BLaER1 (cell line): ENCODE data around the gene TSHZ3.

Experiments used
- H3K27ac ChIP-seq: shearing (Covaris generic); formaldehyde crosslinking; 2 replicates; pipeline ENCODE4 v1.8.1; 2022
- H3K27me3 ChIP-seq: shearing (Covaris generic); formaldehyde crosslinking; 2 replicates; pipeline ENCODE4 v1.8.1; 2022
- H3K36me3 ChIP-seq: shearing (Covaris generic); formaldehyde crosslinking; 2 replicates; pipeline ENCODE4 v1.8.1; 2022
- H3K4me1 ChIP-seq: shearing (Covaris generic); formaldehyde crosslinking; 2 replicates; pipeline ENCODE4 v1.8.1; 2022
- H3K4me2 ChIP-seq: shearing (Covaris generic); formaldehyde crosslinking; 2 replicates; pipeline ENCODE4 v1.8.1; 2022
- H3K4me3 ChIP-seq: shearing (Covaris generic); formaldehyde crosslinking; 2 replicates; pipeline ENCODE4 v1.8.1; 2022
- H3K9ac ChIP-seq: shearing (Covaris generic); formaldehyde crosslinking; 2 replicates; pipeline ENCODE4 v1.8.1; 2022
- H3K9me3 ChIP-seq: shearing (Covaris generic); formaldehyde crosslinking; 2 replicates; pipeline ENCODE4 v1.8.1; 2022
- H4K20me1 ChIP-seq: shearing (Covaris generic); formaldehyde crosslinking; 2 replicates; pipeline ENCODE4 v1.8.1; 2022
- Cebpa-rat ChIP-seq: shearing (Covaris generic); IDR thresholded peaks from 2 replicates; pipeline ENCODE4 v1.8.1; 2022

The TSHZ3 gene

GRCh38 chr19:31380854-31381253 is 31.6 kb upstream of the TSHZ3 start:
- H3K27me3 ChIP-seq = no peaks in the 10 kb centered on the region
- TF ChIP-seq Cebpa-rat = no peak

GRCh38 chr19:31378404-31378803 is 29.2 kb upstream of the TSHZ3 start:
- Histone ChIP-seq H3K27ac (no peak overlapping the region), H3K9ac (no peak overlapping the region), H3K4me1 (no peaks in the 10 kb centered on the region), H3K4me3 (no peak overlapping the region), H4K20me1 (no peaks in the 10 kb centered on the region), H3K27me3 (no peaks in the 10 kb centered on the region), H3K9me3 (no peaks in the 10 kb centered on the region), H3K36me3 (no peaks in the 10 kb centered on the region), H3K4me2 (no peak overlapping the region)
- TF ChIP-seq Cebpa-rat = no peak

More at GRCh38 chr19:31380854-31381253, 31.6 kb upstream of the TSHZ3 start:
- Histone ChIP-seq H3K36me3 (no peaks in the 10 kb centered on the region), H3K4me2 (no peak overlapping the region), H3K9ac (no peak overlapping the region), H3K9me3 (no peaks in the 10 kb centered on the region), H3K4me1 (no peaks in the 10 kb centered on the region), H3K27ac (no peak overlapping the region), H4K20me1 (no peaks in the 10 kb centered on the region), H3K4me3 (no peak overlapping the region)

GRCh38 chr19:31377736-31378135 is 28.5 kb upstream of the TSHZ3 start:
- Histone ChIP-seq H3K4me2 (no peak overlapping the region), H3K4me3 (no peak overlapping the region), H3K4me1 (peaks cover 3% of the 10 kb centered on the region), H3K27ac (no peak overlapping the region), H3K9ac (no peak overlapping the region), H3K27me3 (no peaks in the 10 kb centered on the region), H3K36me3 (no peaks in the 10 kb centered on the region), H3K9me3 (no peaks in the 10 kb centered on the region), H4K20me1 (no peaks in the 10 kb centered on the region)
- no peak for TF ChIP-seq Cebpa-rat

GRCh38 chr19:31372246-31372781 is 23.1 kb upstream of the TSHZ3 start:
- no peak overlapping the region for H3K9ac ChIP-seq
- no peaks in the 10 kb centered on the region for H3K27me3 ChIP-seq
- H3K9me3 ChIP-seq = no peaks in the 10 kb centered on the region
- H3K4me3 ChIP-seq = no peak overlapping the region
- H3K4me2 ChIP-seq = peak overlapping the region; percentile 55
- no peaks in the 10 kb centered on the region for H3K36me3 ChIP-seq
- TF ChIP-seq Cebpa-rat = peak; percentile 17; the same call in 1 of the 2 replicates
- peaks cover 15% of the 10 kb centered on the region for H3K4me1 ChIP-seq
- H3K27ac ChIP-seq = no peak overlapping the region
- no peaks in the 10 kb centered on the region for H4K20me1 ChIP-seq

GRCh38 chr19:31370216-31370615 is 21.0 kb upstream of the TSHZ3 start:
- TF ChIP-seq Cebpa-rat = no peak
- H3K4me1 ChIP-seq = peaks cover 27% of the 10 kb centered on the region
- no peaks in the 10 kb centered on the region for H3K27me3 ChIP-seq
- no peak overlapping the region for H3K27ac ChIP-seq
- no peak overlapping the region for H3K4me2 ChIP-seq
- H3K9ac ChIP-seq = no peak overlapping the region
- no peaks in the 10 kb centered on the region for H3K36me3 ChIP-seq
- H4K20me1 ChIP-seq = no peaks in the 10 kb centered on the region
- no peak overlapping the region for H3K4me3 ChIP-seq
- H3K9me3 ChIP-seq = no peaks in the 10 kb centered on the region

- H3K4me3 ChIP-seq = no peak overlapping the region
- H3K36me3 ChIP-seq = no peaks in the 10 kb centered on the region
- H3K9ac ChIP-seq = no peak overlapping the region
- no peak for TF ChIP-seq Cebpa-rat
- peak overlapping the region; percentile 47; the same call in 1 of the 2 replicates for H3K4me2 ChIP-seq
- H4K20me1 ChIP-seq = no peaks in the 10 kb centered on the region
- no peak overlapping the region for H3K27ac ChIP-seq
- H3K9me3 ChIP-seq = no peaks in the 10 kb centered on the region
- H3K27me3 ChIP-seq = no peaks in the 10 kb centered on the region
- peaks cover 13% of the 10 kb centered on the region for H3K4me1 ChIP-seq
Observed at GRCh38 chr19:31364963-31365362, 15.7 kb upstream of the TSHZ3 start.

- H4K20me1 ChIP-seq = 0 out of 2 replicates have a peak, but pooled peaks cover 8% of the 10 kb centered on the region
- no peak overlapping the region for H3K9ac ChIP-seq
- H3K27ac ChIP-seq = no peak overlapping the region
- TF ChIP-seq Cebpa-rat = no peak
- H3K4me1 ChIP-seq = peaks cover 13% of the 10 kb centered on the region
- no peak overlapping the region for H3K4me3 ChIP-seq
- H3K9me3 ChIP-seq = peaks cover 6% of the 10 kb centered on the region; the same call in 1 of the 2 replicates
- H3K4me2 ChIP-seq = no peak overlapping the region
- peaks cover 14% of the 10 kb centered on the region for H3K27me3 ChIP-seq
- H3K36me3 ChIP-seq = no peaks in the 10 kb centered on the region
Observed at GRCh38 chr19:31361728-31362127, 12.5 kb upstream of the TSHZ3 start.

GRCh38 chr19:31357315-31357673 is 8.1 kb upstream of the TSHZ3 start:
- Histone ChIP-seq H3K27ac (no peak overlapping the region), H3K9me3 (peaks cover 7% of the 10 kb centered on the region; the same call in 1 of the 2 replicates), H3K4me2 (no peak overlapping the region), H3K4me1 (peaks cover 12% of the 10 kb centered on the region), H3K4me3 (no peak overlapping the region), H3K36me3 (no peaks in the 10 kb centered on the region), H3K27me3 (peaks cover 58% of the 10 kb centered on the region), H3K9ac (no peak overlapping the region), H4K20me1 (peaks cover 52% of the 10 kb centered on the region)
- TF ChIP-seq Cebpa-rat = no peak

GRCh38 chr19:31356587-31357314 is 7.5 kb upstream of the TSHZ3 start:
- no peak overlapping the region for H3K9ac ChIP-seq
- H3K4me3 ChIP-seq = no peak overlapping the region
- peaks cover 16% of the 10 kb centered on the region for H3K4me1 ChIP-seq
- no peak overlapping the region for H3K27ac ChIP-seq
- peaks cover 58% of the 10 kb centered on the region for H4K20me1 ChIP-seq
- H3K9me3 ChIP-seq = peaks cover 7% of the 10 kb centered on the region; the same call in 1 of the 2 replicates
- TF ChIP-seq Cebpa-rat = no peak
- no peaks in the 10 kb centered on the region for H3K36me3 ChIP-seq
- H3K4me2 ChIP-seq = no peak overlapping the region
- peaks cover 64% of the 10 kb centered on the region for H3K27me3 ChIP-seq

- Histone ChIP-seq H3K9me3 (peaks cover 7% of the 10 kb centered on the region; the same call in 1 of the 2 replicates), H3K4me2 (no peak overlapping the region), H3K27me3 (peaks cover 73% of the 10 kb centered on the region), H3K9ac (no peak overlapping the region), H3K4me3 (no peak overlapping the region), H4K20me1 (peaks cover 64% of the 10 kb centered on the region), H3K36me3 (no peaks in the 10 kb centered on the region), H3K27ac (no peak overlapping the region), H3K4me1 (peaks cover 22% of the 10 kb centered on the region)
- TF ChIP-seq Cebpa-rat = no peak
Observed at GRCh38 chr19:31355665-31356289, 6.5 kb upstream of the TSHZ3 start.
